Measurements from ENCODE around the gene OR2D2.

DNA sequence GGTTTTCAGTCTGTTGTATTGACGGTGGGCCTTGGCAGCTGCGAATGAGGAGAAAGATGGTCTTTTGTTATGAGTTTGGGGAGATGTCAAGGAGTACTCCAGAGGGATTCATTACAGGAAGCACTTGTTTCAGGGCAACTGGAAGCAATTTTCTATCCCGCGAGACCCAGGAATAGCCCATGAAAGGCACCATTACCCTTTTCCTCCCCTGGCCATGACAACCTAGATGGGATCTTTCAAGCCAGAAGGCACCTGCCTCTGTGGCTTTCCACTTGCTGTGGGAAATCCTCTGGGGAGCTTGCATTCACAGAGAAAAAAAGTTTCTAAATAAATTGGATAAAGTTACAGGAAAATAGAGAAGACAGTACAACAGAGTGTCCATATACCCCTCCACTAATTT, 36.6 kb upstream of the OR2D2 start:
- TF ChIP-seq, protein P1, sequence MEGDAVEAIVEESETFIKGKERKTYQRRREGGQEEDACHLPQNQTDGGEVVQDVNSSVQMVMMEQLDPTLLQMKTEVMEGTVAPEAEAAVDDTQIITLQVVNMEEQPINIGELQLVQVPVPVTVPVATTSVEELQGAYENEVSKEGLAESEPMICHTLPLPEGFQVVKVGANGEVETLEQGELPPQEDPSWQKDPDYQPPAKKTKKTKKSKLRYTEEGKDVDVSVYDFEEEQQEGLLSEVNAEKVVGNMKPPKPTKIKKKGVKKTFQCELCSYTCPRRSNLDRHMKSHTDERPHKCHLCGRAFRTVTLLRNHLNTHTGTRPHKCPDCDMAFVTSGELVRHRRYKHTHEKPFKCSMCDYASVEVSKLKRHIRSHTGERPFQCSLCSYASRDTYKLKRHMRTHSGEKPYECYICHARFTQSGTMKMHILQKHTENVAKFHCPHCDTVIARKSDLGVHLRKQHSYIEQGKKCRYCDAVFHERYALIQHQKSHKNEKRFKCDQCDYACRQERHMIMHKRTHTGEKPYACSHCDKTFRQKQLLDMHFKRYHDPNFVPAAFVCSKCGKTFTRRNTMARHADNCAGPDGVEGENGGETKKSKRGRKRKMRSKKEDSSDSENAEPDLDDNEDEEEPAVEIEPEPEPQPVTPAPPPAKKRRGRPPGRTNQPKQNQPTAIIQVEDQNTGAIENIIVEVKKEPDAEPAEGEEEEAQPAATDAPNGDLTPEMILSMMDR (IDR thresholded peaks at IDR 0.05; ENCODE audit: poor library complexity): no peak
- TF ChIP-seq EZH2phosphoT487 (IDR thresholded peaks at IDR 0.05; ENCODE audit: low read depth, severe bottlenecking, unreplicated experiment) (no peak), EZH2 (IDR thresholded peaks at IDR 0.05; ENCODE audit: borderline replicate concordance) (no peak)

Measured in hepatocyte (in vitro differentiated cells).